Ishikawa (cell line): ENCODE data around the gene OR4C45.

Experiments
- CEBPB ChIP-seq: IDR thresholded peaks from 2 replicates; pipeline ENCODE4 v1.6.1; 2012
- CREB1 ChIP-seq: IDR thresholded peaks from 2 replicates; pipeline ENCODE4 v1.6.1; 2012; ENCODE audit warnings: low read depth
- EGR1 ChIP-seq: IDR thresholded peaks from 2 replicates; pipeline ENCODE4 v1.6.1; 2012
- EP300 ChIP-seq: IDR thresholded peaks from 2 replicates; pipeline ENCODE4 v1.6.1; 2012; ENCODE audit warnings: borderline replicate concordance
- FOXM1 ChIP-seq: IDR thresholded peaks from 2 replicates; pipeline ENCODE4 v1.6.1; 2012; ENCODE audit warnings: low read depth, borderline replicate concordance
- MAX ChIP-seq: IDR thresholded peaks from 2 replicates; pipeline ENCODE4 v1.6.1; 2012
- NFIC ChIP-seq: IDR thresholded peaks from 2 replicates; pipeline ENCODE4 v1.6.1; 2012
- RAD21 ChIP-seq: IDR thresholded peaks from 2 replicates; pipeline ENCODE4 v1.6.1; 2012; ENCODE audit warnings: low read depth
- REST ChIP-seq: IDR thresholded peaks from 2 replicates; pipeline ENCODE4 v1.6.1; 2012; ENCODE audit warnings: low read depth, mild to moderate bottlenecking
- TAF1 ChIP-seq: IDR thresholded peaks from 2 replicates; pipeline ENCODE4 v1.6.1; 2012; ENCODE audit warnings: low read depth, mild to moderate bottlenecking
- TCF12 ChIP-seq: IDR thresholded peaks from 2 replicates; pipeline ENCODE4 v1.6.1; 2012; ENCODE audit warnings: low read depth
- TEAD4 ChIP-seq: IDR thresholded peaks from 2 replicates; pipeline ENCODE4 v1.6.1; 2012
- USF1 ChIP-seq: IDR thresholded peaks from 2 replicates; pipeline ENCODE4 v1.6.1; 2012
- YY1 ChIP-seq: IDR thresholded peaks from 2 replicates; pipeline ENCODE4 v1.6.1; 2012; ENCODE audit warnings: low read depth
- ZBTB7A ChIP-seq: IDR thresholded peaks from 2 replicates; pipeline ENCODE4 v1.6.1; 2012; ENCODE audit warnings: low read depth

Gene OR4C45

GRCh38 chr11:50077526-50077925 is 44.9 kb downstream of the OR4C45 start:
- no peak for TF ChIP-seq USF1
- TF ChIP-seq TAF1: no peak
- no peak for TF ChIP-seq EGR1
- TF ChIP-seq REST: no peak

- TF ChIP-seq MAX (no peak), TEAD4 (no peak), RAD21 (no peak), NFIC (no peak), CREB1 (no peak), YY1 (no peak), ZBTB7A (no peak), REST (no peak), FOXM1 (no peak), EGR1 (no peak), EP300 (no peak), USF1 (no peak), TAF1 (no peak), TCF12 (no peak), CEBPB (no peak)
Measured at GRCh38 chr11:50078001-50078400, 45.3 kb downstream of the OR4C45 start.

GRCh38 chr11:50080256-50080655 is 47.6 kb downstream of the OR4C45 start:
- TF ChIP-seq REST (no peak), USF1 (no peak)
